GM21825 (cell line): Measurements from ENCODE around the gene KCNK13.
"Not testable (repeated sequence)": the region's sequence is repeated elsewhere in the genome, so short reads cannot be mapped to it uniquely, and the experiment has no call there.

Experiments used
- ATAC-seq: cut with Tn5 transposase; IDR thresholded peaks from one replicate; pipeline ENCODE4 v1.9.1; 2021; ENCODE audit warnings: mild to moderate bottlenecking, moderate library complexity; ENCODE audit not compliant: unreplicated experiment

KCNK13 gene

GRCh38 chr14:90184571-90185266 lies 122.9 kb downstream of the KCNK13 start:
- no peak for ATAC-seq

- ATAC-seq, result no peak
Measured at GRCh38 chr14:90188588-90188987, 126.8 kb downstream of the KCNK13 start.

- no peak for ATAC-seq
Measured at GRCh38 chr14:90191154-90191553, 129.4 kb downstream of the KCNK13 start.

GRCh38 chr14:90191585-90191984 lies 129.8 kb downstream of the KCNK13 start:
- ATAC-seq, result no peak

- no peak for ATAC-seq
Measured at GRCh38 chr14:90193925-90194324, 132.1 kb downstream of the KCNK13 start.

- no peak for ATAC-seq
Measured at GRCh38 chr14:90194706-90195105, 132.9 kb downstream of the KCNK13 start.

- ATAC-seq, result no peak
Measured at GRCh38 chr14:90198541-90199060, 136.8 kb downstream of the KCNK13 start.

- not testable (repeated sequence) for ATAC-seq
Measured at GRCh38 chr14:90200546-90200945, 138.8 kb downstream of the KCNK13 start.

- no peak for ATAC-seq
Measured at GRCh38 chr14:90201344-90201743, 139.6 kb downstream of the KCNK13 start.

GRCh38 chr14:90204516-90204915 lies 142.7 kb downstream of the KCNK13 start:
- ATAC-seq, result no peak

GRCh38 chr14:90213099-90213748 lies 151.4 kb downstream of the KCNK13 start:
- ATAC-seq, result no peak

- no peak for ATAC-seq
Measured at GRCh38 chr14:90228478-90228877, 166.7 kb downstream of the KCNK13 start.

- ATAC-seq, result not testable (repeated sequence)
Measured at GRCh38 chr14:90229942-90230341, 168.1 kb downstream of the KCNK13 start.
